Dermis microvascular lymphatic vessel endothelial cell (primary cell): ENCODE results near the gene EFNA2. TPM values are rescaled to one million over a fixed set of nuclear protein-coding genes. Genes with fewer than 3 reads are reported as not detected.
"Not testable (repeated sequence)": the region's sequence is repeated elsewhere in the genome, so short reads cannot be mapped to it uniquely, and the experiment has no call there.

Experiments
- DNase-seq, 2 donors: peaks; one replicate each; pipeline versions ENCODE4 v3.0.0 to v3.0.0-alpha.2; 2010; ENCODE audit warnings: low read depth in 2 of 2
- total RNA-seq: library from RNA; depleted of rRNA; stranded (reverse); fragments of >200 nt; gene quantifications from 2 replicates; pipeline ENCODE4 v1.2.1, GENCODE V29; 2014

Gene EFNA2
- total RNA-seq, 1 donor from 2014 or later, result 0.13 TPM

DNA sequence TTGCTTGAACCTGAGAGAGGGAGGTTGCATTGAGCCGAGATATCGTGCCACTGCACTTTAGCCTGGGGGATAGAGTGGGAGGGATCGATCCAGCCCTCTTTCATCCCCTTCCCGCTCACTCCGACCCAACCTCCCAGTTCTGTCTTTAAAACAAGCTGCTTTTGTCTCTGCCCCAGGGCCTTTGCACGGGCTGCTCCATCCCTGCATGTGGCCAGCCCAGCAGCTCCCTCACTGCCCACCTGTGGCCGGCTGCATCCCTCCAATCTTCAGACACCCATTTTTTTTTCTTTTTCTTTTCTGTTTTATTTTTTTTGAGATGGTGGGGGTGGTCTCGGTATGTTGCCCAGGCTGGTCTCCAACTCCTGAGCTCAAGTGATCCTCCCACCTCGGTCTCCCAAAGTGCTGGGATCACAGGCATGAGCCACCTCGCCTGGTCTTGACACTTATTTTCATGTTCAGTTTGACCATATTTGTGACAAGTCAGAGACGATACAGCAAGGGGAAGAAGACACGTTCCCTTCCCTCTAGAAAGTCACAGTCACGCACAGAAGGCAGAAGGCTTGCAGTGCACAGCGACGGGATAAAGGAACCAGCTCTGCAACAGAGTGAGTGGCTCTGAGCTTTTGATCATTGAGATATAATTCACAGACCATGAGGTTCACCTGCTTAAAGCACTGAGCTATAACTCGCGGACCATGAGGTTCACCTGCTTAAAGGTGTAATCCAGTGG lies 31.8 kb downstream of the EFNA2 start:
- DNase-seq, result no peak

DNA sequence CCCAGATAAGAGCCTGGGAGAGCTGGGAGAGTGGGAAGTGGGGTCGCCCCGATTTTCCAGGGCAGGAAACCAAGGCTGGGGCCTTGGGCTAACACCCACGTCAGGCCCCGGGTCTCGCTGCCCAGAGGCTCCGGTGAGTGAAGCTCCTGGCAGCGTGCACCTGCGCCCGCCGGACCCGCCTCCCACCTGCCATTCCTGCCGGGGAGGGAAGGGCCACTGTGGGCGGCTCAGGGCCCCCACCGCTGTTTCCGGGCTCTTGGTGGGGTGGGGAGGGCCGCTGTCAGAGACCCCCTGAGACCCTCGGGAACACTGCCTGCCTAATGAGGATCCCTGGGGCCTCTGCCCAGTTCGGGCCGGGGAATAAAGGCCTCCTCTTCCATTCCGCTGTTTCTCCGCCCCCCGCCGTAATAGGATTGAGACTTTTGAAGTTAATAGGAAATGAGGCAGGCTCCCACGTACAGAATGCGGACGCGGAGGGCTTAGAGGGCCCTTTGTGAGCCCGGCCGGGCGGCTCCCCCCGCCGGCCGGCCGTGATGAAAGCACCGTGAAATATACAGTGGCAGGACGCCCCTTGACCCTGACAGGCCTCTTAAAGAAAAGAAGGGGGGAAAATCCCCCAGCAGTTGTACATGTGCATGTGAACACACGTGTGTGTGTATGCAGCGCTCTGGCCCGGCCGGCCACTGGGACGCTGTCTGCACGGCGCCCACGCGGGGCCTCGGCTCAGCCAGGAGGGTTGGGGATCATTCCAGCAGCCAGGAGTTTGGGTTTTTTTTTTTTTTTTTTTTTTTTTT lies 33.2 kb downstream of the EFNA2 start:
- DNase-seq, result no peak

DNA sequence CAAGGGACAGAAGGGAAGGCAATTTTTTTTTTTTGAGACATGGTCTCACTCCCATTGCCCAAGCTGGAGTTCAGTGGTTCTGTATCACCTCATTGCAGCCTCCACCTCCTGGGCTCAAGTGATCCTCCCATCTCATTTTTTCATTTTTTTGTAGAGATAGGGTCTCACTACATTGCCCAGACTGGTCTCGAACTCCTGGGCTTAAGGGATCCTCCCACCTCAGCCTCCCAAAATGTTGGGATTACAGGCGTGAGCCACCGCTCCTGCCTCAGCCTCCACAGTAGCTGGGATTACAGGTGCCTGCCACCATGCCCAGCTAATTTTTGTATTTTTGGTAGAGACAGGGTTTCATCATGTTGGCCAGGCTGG lies 34.6 kb downstream of the EFNA2 start:
- not testable (repeated sequence) for DNase-seq

DNA sequence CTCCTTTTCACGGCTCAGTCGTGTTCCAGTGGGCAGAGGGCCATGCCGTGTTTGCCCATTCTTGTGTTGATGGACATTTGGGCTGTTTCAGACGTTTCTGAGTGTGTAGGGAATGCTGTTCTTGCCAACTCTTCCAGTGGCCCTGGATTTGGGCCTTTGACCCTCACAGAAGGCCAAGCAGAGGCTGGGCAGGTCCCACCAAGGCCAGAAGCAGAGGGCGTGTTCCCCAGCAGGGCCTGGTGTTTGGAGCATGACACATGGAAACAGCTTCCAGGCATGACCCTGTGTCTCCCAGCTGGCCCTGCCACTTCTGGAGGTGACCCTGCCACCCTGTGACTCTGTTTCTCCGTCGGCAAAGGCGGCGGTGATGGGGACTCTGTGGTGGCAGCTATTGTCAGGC lies 35.9 kb downstream of the EFNA2 start:
- no peak for DNase-seq

DNA sequence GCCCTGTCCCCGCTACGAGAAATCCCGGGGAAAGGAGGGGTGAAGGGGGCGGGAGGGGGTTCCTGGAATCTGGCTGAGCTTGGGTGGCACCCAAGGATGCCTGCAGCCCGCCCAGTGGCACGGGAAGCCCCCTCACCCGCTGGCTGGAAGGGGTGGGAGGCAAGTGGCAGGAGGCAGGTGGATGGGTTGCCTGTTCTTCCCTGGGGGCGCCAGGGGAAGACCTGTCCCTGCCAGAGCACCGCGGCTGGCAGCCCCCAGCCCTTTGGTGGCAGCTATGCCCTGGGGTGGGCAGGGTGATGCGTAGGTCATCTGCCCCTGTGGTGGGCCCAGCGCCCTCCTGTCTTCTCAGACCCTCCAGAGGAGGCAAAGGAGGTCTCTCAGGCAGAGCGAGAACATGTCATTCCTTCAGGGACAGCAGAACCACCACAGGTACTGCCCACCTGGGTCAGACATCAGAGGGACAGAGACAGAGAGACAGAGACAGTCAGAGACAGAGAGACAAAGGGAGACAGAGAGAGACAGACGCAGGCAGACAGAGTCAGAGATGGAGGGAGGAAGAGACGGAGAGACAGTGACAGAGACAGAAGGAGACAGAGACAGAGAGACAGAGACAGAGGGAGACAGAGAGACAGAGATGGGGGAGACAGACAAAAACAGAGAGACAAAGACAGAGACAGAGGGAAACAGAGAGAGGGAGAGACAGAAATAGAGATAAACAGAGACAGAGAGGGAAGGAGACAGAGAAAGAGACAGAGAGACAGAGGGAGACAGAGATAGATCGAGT lies 36.7 kb downstream of the EFNA2 start:
- DNase-seq, result no peak

DNA sequence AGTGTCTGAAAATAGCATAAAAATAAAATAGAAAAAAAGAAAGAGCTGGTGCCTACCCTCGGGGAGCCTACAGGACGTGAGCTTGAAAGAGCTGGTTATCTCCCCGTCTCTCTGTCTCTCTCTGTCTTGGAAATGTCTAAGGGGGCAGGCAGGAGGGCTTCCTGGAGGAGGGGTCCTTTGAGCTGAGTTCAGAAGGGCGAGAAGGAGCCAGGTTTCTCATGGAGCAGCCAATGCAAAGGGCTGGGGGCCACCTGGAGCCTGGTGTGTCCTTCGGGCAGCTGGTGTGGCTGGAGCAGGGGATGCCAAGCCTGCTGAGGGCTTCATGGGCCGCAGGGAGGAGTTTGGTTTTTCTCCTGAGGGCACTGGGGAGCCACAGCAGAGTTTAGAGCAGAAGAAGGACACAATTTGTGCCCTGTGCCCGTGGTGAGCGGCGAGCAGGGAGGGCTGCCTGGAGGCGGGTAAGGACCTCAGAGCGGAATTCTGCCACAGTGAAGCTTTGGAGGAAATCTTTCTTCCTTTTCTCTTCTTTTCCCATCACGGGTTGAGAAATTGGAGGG lies 38.7 kb downstream of the EFNA2 start:
- no peak for DNase-seq

DNA sequence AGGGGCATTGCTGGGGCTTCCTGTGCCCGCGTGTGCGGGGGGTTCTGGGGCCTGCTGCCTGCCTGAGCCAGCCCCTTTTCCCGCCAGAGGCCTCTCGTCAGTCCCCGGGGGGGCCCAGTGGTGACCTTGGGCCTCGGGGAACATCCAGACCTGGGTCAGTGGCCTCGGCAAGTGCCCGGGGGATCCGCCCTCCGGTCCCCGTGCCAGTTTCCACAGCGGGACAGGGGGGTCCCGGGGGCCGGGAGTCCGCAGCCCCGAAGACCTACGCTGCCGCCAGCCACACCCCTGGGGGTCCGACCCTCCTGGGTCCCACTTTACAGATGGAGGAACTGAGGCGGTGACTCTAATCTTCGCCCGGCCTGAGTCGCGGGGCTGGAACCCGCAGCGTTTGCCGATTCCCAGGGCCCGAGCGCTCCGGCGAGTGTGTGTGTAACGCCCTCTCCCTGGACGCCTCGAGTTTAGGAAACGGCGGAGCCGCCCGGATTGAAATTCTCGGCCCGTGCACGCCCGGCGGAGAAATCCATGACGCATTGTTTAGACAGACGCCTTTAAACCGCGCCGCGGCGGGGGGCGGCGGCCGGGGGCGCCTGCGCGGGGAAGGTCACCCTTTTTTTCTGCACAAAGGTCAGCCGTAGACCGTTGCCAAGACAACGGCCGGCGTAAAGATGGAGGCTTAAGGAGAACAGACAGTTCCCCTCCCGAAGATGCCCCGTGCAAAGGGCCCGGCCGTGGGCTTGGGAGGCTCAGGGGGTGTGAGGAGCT lies 39.3 kb downstream of the EFNA2 start:
- DNase-seq, result peak; percentile 7 to 64

DNA sequence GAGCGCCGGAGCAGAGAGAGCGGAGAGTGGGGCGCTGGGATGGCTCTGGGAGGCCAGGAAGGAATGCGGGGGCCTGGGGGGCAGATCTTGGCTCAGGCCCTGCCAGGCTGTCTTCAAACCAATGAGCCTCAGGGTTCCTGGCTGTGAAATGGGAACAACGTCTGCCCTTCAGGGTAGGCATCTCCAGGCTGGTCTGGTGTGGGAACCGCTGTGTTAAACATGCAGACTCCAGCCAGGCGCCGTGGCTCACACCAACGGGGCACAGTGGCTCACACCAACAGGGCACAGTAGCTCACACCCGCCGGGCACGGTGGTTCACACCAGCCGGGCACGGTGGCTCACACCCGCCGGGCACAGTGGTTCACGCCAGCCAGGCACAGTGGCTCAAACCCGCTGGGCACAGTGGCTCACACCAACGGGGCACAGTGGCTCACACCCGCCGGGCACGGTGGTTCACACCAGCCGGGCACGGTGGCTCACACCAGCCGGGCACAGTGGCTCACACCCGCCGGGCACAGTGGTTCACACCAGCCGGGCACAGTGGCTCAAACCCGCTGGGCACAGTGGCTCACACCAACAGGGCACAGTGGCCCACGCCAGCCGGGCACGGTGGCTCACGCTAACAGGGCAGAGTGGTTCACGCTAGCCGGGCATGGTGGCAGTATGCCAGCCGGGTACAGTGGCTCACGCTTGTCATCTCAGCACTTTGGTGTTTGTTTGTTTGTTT lies 40.1 kb downstream of the EFNA2 start:
- no peak for DNase-seq

DNA sequence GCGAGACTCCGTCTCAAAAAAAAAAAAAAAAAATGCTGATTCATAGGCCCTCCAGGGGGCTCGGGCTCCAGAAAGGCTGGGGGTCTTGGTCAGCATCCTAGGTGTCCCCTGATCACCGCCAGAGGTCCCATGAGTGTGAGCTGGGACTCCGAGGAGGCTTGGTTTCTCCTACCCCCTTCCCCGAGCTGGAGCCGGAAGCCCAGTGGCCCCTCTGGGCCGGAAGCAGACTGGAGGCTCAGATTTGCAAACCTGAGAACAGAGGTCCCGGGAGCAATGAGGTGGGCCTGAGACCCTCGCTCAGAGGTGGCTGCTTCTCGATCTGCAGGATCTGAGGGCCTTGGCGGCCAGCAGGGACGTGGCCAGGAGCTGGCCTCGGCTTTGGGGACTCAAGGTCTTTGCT lies 41.5 kb downstream of the EFNA2 start:
- DNase-seq, result no peak

DNA sequence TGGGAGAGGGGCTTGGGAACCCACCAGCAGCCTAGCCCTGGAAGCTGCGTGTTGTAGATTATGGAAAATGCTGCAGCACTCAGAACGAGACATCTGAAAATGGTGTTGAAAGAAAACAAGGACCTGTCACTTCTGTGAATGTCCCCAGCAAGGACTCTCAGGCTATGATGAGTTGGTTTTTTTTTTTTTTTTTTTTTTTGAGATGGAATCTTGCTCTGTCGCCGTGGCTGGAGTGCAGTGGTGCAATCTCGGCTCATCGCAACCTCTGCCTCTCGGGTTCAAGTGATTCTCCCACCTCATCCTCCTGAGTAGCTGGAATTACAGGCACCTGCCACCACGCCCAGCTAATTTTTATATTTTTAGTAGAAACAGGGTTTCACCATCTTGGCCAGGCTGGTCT lies 46.5 kb downstream of the EFNA2 start:
- DNase-seq, result not testable (repeated sequence)

DNA sequence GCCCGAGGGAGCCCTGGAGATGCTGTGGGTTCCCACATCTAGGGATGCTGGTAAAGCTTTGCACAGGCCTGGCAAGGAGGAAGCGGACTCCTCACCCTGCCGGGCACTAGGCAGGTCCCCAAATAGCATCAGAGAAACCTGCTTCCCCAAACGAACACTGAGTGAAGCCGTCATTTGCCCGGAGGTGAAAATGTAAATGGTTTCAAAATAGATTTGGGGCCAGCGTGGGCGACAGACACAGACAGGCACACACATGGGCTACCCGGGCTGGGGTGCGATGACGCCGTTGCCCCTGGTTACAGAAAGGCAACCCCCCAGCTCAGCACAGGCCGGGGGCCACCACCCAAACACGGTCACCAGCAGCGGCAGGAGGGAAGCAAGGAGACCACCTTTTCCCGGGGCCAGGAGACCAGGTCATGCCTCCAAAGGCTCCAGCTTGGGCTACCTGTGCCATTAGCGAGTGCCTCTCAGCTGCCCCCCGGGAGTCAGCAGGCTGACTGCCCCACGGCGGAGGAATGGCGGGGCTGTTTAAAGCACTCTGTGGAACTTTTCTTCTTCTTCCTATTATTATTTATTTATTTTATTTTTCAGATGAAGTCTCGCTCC lies 50.5 kb downstream of the EFNA2 start:
- no peak for DNase-seq

DNA sequence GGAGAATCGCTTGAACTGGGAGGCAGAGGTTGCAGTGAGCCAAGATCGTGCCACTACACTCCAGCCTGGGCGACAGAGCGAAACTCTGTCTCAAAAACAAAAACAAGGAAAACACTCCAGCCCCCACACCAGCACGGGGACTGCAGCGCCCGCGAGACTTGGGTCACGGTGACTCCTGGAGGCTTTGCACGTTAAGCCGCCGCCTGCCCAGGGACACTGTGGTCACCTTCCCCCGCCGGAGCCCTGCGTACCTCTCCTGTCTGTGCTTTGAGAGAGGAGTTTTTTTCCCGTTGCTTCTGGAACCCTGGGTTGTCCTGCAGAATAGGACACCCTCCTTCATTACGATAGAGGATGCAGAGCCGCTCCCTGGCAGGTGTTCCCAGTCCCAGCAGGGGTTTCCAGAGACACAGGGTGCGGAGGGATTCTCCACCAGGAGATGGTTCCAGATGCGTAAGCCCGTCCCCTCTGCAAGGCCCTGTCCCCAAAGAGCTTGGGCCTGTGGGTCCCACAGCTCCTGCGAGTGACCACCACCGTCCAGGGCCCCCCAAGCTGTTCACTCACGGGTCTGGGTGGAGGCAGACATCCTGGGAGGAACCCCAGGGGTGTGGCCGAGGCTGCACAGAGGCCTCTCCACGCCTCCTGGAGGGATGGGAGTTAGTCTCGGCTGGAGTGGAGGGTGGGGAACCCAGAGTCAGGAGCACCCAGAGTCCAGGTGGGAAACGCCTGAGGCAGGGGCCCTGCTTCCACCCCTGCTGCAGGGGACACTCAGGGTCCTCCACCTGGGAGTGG lies 55.2 kb downstream of the EFNA2 start:
- DNase-seq, result no peak

DNA sequence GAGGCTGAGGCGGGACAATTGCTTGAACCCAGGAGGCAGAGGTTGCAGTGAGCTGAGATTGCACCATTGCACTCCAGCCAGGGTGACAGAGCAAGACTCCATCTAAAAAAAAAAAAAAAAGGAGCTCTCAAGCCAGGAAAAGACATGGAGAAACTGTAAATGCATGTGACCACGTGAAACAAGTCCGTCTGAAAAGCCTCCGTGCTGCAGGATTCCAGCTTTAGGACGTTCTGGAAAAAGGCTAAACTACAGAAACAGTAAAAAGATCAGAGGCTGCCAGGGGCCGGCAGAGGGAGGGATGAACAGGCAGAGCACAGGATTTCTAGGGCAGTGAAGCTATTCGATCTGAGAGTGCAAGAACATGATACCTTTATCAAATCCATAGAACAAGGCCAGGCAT lies 57.4 kb downstream of the EFNA2 start:
- DNase-seq, result no peak

DNA sequence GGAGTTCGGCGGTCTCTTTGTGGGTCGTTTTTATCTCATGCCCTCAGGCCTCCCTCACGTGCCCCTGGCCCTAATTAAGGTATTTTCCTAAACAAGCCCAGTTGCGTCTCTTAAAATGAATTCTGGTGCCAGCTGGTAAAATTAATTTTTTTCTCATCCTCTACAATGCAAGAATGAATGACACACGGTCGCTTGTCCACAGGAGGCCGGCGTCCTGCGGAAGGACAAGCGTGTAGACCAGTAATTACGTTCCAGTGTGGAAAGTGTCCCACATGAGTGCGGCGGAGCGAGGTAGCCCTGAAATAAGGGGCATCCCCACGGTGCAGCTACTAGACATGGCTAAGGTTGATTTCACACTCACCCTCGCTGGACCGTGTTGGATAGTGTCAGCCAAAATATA lies 63.5 kb downstream of the EFNA2 start:
- DNase-seq, result no peak

DNA sequence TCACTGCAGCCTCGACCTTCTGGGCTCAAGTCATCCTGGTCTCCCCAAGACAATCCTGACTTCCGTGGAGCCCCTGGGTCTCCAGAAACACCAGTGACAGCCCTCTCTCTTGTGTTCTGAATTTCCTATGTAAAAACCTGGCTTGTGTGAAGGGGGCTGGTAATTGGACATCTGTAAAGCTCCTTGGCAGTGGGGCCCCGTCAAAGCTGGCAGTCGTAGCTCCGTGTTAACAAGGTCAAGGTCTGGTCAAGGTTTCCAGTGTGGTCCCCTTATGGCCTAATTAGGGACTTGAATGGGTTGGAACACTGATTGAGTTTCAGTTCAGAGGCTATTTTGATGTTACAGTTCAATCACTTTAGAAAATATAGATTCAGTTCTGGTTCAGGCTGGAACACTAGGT lies 65.2 kb downstream of the EFNA2 start:
- no peak for DNase-seq
